Omental fat pad (tissue), 4 donors: ENCODE results near the gene PRRT4. TPM values are rescaled to one million over a fixed set of nuclear protein-coding genes. Genes with fewer than 3 reads are reported as not detected.

ENCODE experiments used
- ATAC-seq: fragments of 150-250 bp; one replicate; pipeline ENCODE4 v1.9.1; 2016; ENCODE audit warnings: mild to moderate bottlenecking, moderate library complexity; ENCODE audit not compliant: low FRiP score
- DNase-seq: peaks from one replicate; pipeline ENCODE4 v3.0.0-alpha.2; 2019; ENCODE audit warnings: low spot score
- total RNA-seq, 4 donors: library from RNA; depleted of rRNA; stranded (reverse); fragments of >200 nt; gene quantifications; one replicate each; pipeline ENCODE4 v1.1.0, GENCODE V29; 2016
- TF ChIP-seq, protein P1 (sequence below), 3 donors: fragments of 450-650 bp; IDR thresholded peaks; one replicate each; pipeline ENCODE4 v1.5.1; 2016 to 2017; ENCODE audit warnings: antibody characterized with exemption in 3 of 3, mild to moderate bottlenecking in 3 of 3, moderate library complexity in 2 of 3

PRRT4 gene
- total RNA-seq, 4 donors from 2014 or later: 3.5 to 21.1 (median 5.8) TPM

DNA sequence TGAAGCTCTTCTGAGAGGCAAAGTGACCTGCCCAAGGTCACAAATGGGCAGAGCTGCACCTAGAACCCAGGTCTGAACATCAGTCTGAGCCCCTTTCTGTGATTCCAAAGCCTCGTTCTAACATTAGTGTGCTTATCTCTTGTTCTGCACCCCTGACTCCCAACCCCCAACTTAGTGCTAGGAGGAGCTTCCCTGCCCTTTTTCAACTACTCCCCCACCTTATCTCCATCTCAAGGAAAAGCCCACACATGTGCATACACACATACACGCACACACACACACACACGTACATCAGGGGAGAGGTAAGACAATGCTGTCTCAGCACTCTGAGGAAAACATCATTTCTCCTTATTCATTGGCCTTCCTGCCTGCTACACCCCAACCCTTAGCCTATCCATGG is 8.3 kb downstream of the PRRT4 start:
- DNase-seq: no peak
- TF ChIP-seq, protein P1, sequence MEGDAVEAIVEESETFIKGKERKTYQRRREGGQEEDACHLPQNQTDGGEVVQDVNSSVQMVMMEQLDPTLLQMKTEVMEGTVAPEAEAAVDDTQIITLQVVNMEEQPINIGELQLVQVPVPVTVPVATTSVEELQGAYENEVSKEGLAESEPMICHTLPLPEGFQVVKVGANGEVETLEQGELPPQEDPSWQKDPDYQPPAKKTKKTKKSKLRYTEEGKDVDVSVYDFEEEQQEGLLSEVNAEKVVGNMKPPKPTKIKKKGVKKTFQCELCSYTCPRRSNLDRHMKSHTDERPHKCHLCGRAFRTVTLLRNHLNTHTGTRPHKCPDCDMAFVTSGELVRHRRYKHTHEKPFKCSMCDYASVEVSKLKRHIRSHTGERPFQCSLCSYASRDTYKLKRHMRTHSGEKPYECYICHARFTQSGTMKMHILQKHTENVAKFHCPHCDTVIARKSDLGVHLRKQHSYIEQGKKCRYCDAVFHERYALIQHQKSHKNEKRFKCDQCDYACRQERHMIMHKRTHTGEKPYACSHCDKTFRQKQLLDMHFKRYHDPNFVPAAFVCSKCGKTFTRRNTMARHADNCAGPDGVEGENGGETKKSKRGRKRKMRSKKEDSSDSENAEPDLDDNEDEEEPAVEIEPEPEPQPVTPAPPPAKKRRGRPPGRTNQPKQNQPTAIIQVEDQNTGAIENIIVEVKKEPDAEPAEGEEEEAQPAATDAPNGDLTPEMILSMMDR (IDR thresholded peaks at IDR 0.05): no peak
- no peak for ATAC-seq

DNA sequence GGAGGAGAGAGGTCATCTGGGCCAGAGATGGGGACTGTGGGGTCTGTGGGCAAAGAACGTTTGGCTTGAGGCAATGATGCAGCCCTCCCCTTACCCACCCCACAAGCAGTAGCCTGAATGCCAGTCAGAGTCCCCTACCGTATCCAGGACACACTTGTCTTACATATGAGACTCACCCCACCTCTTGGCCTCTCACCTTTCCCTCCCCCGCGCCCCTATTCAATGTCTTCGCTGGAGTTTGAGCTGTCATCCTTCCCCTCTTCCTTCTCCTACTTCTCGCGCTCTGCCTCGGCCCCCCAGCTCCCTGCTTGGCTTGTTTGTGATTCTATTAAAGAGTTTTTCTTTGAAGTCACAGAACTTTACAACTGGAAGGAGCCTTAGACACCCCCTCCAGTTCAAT is 8.9 kb downstream of the PRRT4 start:
- DNase-seq (no peak), ATAC-seq (no peak)
- TF ChIP-seq, protein P1 (IDR thresholded peaks at IDR 0.05): no peak

DNA sequence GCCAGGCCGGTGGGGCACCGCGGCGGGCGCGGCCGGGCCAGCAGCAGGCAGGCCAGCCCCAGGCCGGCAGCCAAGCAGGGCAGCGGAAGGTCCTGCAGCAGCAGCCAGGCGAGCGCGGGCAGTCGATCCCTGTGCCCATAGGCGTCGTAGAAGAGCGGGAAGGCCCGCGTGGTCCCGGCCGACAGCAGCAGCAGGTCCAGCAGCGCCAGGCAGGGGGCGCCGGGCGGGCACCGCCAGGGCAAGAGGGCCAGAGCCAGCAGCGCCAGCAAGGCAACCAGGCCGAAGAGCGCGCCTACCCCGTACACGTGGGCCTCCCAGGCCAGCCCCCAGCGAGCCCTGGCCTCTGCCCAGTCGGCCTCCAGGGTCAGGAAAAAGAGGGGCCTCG is 9.3 kb downstream of the PRRT4 start:
- TF ChIP-seq, protein P1 (IDR thresholded peaks at IDR 0.05): no peak
- no peak for DNase-seq

DNA sequence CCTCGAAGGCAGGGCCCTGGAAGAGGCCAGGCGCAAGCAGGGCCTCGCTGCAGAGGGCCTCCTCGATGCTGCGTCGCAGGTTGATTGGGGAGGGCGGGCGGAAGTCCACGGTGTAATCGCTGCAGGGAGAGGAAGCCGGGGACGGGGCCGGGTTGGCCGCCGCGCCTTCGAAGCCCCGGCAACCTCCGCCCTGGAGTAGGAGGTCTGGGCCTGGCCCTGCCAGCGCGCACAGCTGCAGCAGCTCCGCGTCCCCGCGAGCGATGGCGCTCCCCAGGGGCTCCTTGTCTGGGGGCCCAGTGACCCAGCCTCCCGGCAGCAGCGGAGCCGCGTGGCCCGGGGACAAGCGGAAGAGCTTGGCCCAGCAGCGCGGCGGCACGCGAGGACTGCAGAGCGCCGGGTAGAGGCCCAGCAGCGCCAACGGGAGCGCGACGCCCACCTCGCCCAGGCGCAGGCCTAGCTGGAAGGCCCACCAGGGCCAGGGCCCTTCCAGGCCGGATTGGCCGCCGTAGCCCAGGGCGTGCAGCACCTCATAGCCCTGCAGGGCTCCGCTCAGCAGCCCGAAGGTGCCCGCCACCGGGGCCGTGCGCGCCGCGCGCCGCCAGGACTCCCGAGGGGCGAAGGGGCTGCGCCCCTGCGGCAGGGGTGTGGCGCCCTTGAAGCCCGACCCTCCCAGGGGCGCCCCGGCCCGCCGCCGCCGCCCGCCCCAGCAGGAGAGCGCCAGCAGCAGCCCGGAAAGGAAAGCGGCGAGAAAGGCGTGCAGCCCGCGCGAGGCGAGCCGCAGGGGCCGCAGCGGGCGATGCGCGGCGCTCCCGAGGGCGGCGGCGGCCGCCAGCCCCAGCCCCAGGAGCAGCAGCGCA is 10.0 kb downstream of the PRRT4 start:
- ATAC-seq: no peak
- no peak for DNase-seq
- TF ChIP-seq, protein P1 (IDR thresholded peaks at IDR 0.05): no peak

More for the DNA sequence above, 9.3 kb downstream of the PRRT4 start:
- peak; percentile 67 for ATAC-seq

DNA sequence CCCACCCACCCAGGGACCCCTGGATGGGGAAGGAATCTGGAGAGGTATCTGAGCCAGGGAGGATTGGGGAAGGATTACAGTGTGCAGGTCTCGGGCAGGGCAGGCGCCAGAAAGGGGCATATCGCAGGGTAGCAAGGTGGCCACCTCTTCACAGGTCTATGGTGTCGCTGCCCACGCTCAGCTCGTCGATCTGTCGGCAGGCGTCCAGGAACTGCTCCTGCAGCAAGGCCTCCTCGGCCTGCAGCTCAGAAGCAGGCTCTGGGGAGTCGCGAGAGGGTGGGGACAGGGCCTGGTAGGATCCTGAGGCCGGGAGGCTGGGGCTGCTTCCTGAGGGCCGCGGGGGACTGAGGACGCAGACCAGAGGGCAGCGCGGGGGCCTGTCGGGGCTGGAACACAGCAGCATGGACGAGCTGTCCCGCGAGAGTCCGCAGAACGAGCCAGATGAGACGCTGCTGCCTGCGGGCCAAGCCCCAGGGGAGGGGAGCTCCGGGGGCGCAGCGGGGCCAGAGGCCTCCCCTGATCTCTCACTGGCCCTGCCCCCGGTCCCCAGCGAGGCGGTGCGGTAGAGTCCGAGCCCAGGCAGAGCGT is 10.7 kb downstream of the PRRT4 start:
- DNase-seq: no peak
- no peak for ATAC-seq
- TF ChIP-seq, protein P1 (IDR thresholded peaks at IDR 0.05): no peak

DNA sequence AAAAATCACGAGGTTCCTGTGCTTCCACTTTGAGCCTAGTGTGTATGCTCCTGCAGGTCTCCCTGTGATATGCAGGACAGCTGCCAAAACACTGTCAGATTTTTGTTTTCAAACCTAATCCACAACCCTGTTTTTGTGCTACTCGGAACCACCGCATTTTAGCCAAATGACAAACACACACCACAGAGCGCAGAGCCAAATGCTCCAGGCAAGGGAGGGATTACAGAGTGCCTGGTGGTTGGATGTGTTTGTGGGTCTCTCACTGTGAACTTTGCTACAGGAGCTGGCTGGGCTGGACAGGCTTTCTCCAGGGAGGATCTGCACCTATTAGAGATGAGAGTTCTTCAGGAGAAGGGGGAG is 12.0 kb downstream of the PRRT4 start:
- ATAC-seq (no peak), DNase-seq (no peak)
- TF ChIP-seq, protein P1 (IDR thresholded peaks at IDR 0.05): no peak

DNA sequence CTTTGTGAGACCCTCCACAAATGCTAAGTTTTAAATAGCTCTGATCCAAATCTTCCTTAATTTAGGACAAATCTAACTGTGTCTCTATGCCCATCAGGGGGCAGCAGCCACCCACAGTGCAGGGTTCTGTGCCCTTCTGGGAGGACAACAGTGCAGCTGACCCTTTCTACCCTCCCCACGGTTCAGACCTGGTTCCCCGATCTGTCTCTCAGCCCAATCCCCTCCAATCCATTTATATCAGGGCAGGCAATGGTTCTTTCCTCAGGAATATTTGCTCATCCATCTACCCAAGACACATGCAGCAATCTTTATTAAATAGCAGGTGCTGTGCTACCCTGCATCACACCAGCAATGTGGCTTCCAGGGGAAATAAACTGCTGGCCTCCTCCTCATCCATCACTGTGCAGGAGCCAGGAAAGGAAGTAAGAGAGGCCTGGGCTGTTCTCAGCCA is 13.8 kb downstream of the PRRT4 start:
- ATAC-seq (no peak), DNase-seq (no peak)
- TF ChIP-seq, protein P1 (IDR thresholded peaks at IDR 0.05): peak in 1 of 3 donors; percentile 11
